ENCODE data around the gene EGR4.
A peak's percentile ranks its signal among the peaks of the same experiment; 100 is the strongest.

DNA sequence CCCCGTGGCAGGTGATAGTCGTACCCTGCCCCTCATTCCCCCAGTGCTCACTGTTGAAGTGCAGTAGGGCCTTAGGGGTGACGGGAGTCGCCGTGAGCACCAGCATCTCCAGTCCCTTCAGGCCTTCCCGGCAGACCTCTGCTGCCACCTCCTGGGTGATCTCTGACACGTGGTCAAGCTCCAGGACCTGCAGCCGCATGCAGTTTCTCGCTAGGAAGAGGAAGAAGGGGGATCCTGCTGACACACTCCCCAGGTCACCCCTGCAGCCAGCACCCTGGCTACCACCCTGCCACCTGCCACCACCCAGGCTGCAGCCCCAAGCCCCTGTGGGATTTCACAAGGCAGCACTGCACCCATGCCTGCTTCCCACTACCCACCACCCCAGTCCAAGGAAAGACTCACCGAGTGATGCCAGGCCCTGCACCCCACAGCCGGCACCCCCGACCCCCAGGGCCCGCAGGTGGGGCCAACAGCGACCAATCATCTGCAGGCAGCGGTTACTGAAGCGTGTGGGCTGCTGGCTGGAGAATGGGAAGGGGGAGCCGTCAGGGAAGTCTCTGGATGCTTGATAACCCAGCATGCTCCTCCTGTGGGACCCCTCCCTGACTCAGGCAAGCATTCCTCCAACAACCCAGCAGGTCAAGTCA, 32.9 kb downstream of the EGR4 start:
- TF ChIP-seq, protein P1, sequence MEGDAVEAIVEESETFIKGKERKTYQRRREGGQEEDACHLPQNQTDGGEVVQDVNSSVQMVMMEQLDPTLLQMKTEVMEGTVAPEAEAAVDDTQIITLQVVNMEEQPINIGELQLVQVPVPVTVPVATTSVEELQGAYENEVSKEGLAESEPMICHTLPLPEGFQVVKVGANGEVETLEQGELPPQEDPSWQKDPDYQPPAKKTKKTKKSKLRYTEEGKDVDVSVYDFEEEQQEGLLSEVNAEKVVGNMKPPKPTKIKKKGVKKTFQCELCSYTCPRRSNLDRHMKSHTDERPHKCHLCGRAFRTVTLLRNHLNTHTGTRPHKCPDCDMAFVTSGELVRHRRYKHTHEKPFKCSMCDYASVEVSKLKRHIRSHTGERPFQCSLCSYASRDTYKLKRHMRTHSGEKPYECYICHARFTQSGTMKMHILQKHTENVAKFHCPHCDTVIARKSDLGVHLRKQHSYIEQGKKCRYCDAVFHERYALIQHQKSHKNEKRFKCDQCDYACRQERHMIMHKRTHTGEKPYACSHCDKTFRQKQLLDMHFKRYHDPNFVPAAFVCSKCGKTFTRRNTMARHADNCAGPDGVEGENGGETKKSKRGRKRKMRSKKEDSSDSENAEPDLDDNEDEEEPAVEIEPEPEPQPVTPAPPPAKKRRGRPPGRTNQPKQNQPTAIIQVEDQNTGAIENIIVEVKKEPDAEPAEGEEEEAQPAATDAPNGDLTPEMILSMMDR (IDR thresholded peaks at IDR 0.05) = peak; percentile 54
- no peak for TF ChIP-seq ZFX (IDR thresholded peaks at IDR 0.05; ENCODE audit: borderline replicate concordance)

All from 22Rv1 (cell line).